Rectal smooth muscle tissue (tissue), 1 donor: ENCODE measurements around the gene COL28A1.

Source experiments
- H3K27ac ChIP-seq: one replicate; pipeline ENCODE4 v1.7.0; 2013; ENCODE audit warnings: low read depth, low read length, inconsistent platforms
- H3K27me3 ChIP-seq: one replicate; pipeline ENCODE4 v1.7.0; 2013; ENCODE audit warnings: low read length; ENCODE audit not compliant: control insufficient read depth, insufficient read depth
- H3K36me3 ChIP-seq: one replicate; pipeline ENCODE4 v1.7.0; 2013; ENCODE audit warnings: low read length; ENCODE audit not compliant: control insufficient read depth, insufficient read depth
- H3K4me1 ChIP-seq: one replicate; pipeline ENCODE4 v1.7.0; 2013; ENCODE audit warnings: low read length; ENCODE audit not compliant: control insufficient read depth, insufficient read depth
- H3K4me3 ChIP-seq: one replicate; pipeline ENCODE4 v1.7.0; 2013; ENCODE audit warnings: low read length
- H3K9ac ChIP-seq: one replicate; pipeline ENCODE4 v1.7.0; 2013; ENCODE audit warnings: low read length

Gene COL28A1

DNA sequence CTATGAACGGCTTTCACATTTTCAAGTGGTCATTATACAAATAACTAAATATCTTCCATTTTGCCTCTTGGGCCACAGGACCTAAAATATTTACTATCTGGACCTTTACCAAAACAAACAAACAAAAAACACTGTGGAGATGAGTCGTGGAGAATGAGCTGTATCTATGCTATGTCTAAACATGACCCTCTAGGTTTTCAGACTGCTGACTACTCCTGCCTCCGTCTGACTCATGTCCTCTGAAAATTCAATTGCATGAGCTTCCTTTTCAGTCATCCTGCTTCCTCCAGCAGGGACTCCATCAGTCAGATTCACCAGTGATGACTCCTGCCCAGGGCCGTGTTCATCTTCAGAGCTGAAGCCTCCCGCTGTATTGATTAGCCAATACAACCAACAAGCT lies 96.8 kb downstream of the COL28A1 start:
- Histone ChIP-seq H3K36me3 (no peaks in the 10 kb centered on the region), H3K9ac (no peak overlapping the region), H3K4me1 (no peaks in the 10 kb centered on the region), H3K27ac (no peak overlapping the region), H3K27me3 (no peaks in the 10 kb centered on the region), H3K4me3 (no peak overlapping the region)

DNA sequence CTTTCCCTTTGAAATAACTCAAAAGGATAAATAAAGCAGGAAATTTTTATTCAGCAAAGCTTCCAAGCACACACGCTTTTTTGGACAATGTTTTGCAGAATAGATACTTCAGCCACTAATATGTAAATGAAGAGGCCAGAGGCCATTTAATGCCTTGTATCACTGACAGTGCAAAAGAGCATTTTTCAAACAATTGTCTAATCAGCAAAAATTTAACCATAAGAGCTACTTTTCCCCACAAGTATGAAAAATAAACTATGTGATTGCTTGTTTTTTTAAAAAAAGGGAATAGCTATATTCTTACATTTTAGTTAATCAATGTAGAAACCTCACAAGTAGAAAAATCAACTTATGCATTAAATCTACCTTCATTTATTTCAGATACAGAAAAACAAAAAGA lies 99.7 kb downstream of the COL28A1 start:
- H3K27ac ChIP-seq = no peak overlapping the region
- no peaks in the 10 kb centered on the region for H3K36me3 ChIP-seq
- no peaks in the 10 kb centered on the region for H3K4me1 ChIP-seq
- no peak overlapping the region for H3K4me3 ChIP-seq
- no peaks in the 10 kb centered on the region for H3K27me3 ChIP-seq
- no peak overlapping the region for H3K9ac ChIP-seq

DNA sequence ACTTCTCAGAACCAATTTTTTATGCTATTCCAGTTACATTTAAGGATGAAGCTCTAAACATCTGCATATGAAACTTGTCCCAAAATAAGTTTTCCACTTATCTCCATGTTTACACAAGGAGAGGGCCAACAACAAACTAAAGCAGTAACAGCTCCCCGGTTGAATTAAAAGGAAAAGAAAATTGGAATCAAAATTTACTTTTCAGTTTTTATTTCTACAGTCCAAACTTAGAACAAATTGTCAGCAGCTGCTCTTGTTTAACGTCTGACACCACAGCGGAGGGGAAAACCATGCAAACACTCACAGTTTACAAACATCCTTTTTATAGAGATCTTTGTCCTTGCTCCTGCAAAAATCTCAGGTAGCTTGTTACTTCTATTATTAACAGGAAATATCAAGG lies 101.3 kb downstream of the COL28A1 start:
- Histone ChIP-seq H3K4me1 (no peaks in the 10 kb centered on the region), H3K27me3 (no peaks in the 10 kb centered on the region), H3K36me3 (no peaks in the 10 kb centered on the region), H3K4me3 (no peak overlapping the region), H3K9ac (no peak overlapping the region), H3K27ac (no peak overlapping the region)

GRCh38 chr7:7433811-7434210 lies 101.9 kb downstream of the COL28A1 start:
- Histone ChIP-seq H3K4me1 (no peaks in the 10 kb centered on the region), H3K9ac (no peak overlapping the region), H3K27ac (no peak overlapping the region), H3K4me3 (no peak overlapping the region), H3K27me3 (no peaks in the 10 kb centered on the region), H3K36me3 (no peaks in the 10 kb centered on the region)

GRCh38 chr7:7432979-7433378 lies 102.7 kb downstream of the COL28A1 start:
- Histone ChIP-seq H3K36me3 (no peaks in the 10 kb centered on the region), H3K27ac (no peak overlapping the region)

DNA sequence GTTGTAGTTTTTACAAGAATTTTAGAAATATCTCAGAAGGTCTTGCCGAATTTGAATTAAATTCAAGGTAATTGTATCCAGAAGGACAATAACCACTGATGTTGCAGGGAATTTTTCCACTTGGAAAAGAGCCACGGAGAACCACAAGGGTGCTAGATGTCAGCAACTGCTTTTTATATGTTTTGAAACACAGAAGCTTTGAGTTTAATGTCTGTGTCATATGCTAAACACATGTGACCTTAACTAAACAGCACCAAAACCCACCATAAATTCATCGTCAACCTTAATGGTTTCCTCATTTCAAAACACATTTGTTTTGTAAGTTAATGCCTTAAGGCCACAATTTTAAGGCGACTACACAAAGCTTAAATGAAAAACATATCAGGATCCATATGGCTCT lies 106.9 kb downstream of the COL28A1 start:
- no peaks in the 10 kb centered on the region for H3K4me1 ChIP-seq
- H3K36me3 ChIP-seq = no peaks in the 10 kb centered on the region
- no peak overlapping the region for H3K9ac ChIP-seq
- H3K27me3 ChIP-seq = no peaks in the 10 kb centered on the region
- H3K4me3 ChIP-seq = no peak overlapping the region
- H3K27ac ChIP-seq = no peak overlapping the region

More at GRCh38 chr7:7432979-7433378, 102.7 kb downstream of the COL28A1 start:
- Histone ChIP-seq H3K9ac (no peak overlapping the region), H3K4me3 (no peak overlapping the region), H3K27me3 (no peaks in the 10 kb centered on the region), H3K4me1 (no peaks in the 10 kb centered on the region)

- Histone ChIP-seq H3K36me3 (no peaks in the 10 kb centered on the region), H3K4me3 (no peak overlapping the region), H3K27ac (peak overlapping the region; percentile 19), H3K27me3 (no peaks in the 10 kb centered on the region), H3K4me1 (no peaks in the 10 kb centered on the region), H3K9ac (no peak overlapping the region)
Observed at GRCh38 chr7:7427363-7427762, 108.3 kb downstream of the COL28A1 start.

DNA sequence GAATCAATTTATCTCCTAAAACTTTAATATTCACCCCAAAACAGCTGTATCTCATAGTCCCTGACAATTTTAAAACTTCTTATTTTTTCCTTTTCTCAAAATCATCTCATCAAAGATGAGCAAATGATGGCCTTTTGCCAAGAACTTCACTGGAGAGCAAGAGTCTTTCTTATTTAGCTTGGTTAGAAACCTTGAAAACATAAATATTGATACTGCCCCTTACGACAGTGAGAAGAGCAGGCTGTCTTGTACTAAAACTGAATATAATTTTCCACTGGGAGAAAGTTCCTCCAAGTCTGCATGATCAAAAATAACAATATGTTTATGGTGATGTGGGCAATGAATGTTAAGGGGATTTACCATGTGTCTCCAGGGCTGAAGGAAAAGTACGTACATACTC lies 109.0 kb downstream of the COL28A1 start:
- Histone ChIP-seq H3K36me3 (no peaks in the 10 kb centered on the region), H3K4me1 (no peaks in the 10 kb centered on the region), H3K9ac (no peak overlapping the region), H3K27me3 (no peaks in the 10 kb centered on the region), H3K4me3 (no peak overlapping the region), H3K27ac (peak overlapping the region; percentile 19)

DNA sequence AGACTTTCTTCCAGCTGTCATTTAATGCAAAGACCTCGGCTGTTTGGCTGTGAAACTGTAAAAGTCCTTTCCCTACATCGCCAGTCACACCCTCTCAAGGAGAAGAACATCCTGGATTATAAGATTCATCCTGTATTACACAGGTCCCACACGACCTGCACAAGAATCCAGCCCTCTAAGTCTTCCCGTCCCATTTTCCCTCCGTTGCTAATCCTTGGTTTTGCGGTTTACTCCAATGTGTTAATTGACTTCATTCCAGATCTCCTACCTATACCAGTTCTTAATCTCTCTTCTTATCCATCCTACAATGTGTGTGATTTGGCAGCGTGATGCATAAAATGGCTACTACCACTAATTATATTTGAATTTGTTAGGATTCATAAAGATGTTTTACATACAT lies 110.4 kb downstream of the COL28A1 start:
- H3K27ac ChIP-seq = no peak overlapping the region
- no peak overlapping the region for H3K4me3 ChIP-seq
- no peaks in the 10 kb centered on the region for H3K36me3 ChIP-seq
- H3K4me1 ChIP-seq = no peaks in the 10 kb centered on the region
- H3K27me3 ChIP-seq = no peaks in the 10 kb centered on the region
- no peak overlapping the region for H3K9ac ChIP-seq

GRCh38 chr7:7424151-7424873 lies 111.4 kb downstream of the COL28A1 start:
- H3K27me3 ChIP-seq = no peaks in the 10 kb centered on the region
- no peaks in the 10 kb centered on the region for H3K36me3 ChIP-seq
- no peak overlapping the region for H3K27ac ChIP-seq
- no peak overlapping the region for H3K9ac ChIP-seq
- H3K4me3 ChIP-seq = peak overlapping the region; percentile 73
- no peaks in the 10 kb centered on the region for H3K4me1 ChIP-seq

GRCh38 chr7:7422641-7423040 lies 113.0 kb downstream of the COL28A1 start:
- no peaks in the 10 kb centered on the region for H3K36me3 ChIP-seq
- no peak overlapping the region for H3K9ac ChIP-seq

DNA sequence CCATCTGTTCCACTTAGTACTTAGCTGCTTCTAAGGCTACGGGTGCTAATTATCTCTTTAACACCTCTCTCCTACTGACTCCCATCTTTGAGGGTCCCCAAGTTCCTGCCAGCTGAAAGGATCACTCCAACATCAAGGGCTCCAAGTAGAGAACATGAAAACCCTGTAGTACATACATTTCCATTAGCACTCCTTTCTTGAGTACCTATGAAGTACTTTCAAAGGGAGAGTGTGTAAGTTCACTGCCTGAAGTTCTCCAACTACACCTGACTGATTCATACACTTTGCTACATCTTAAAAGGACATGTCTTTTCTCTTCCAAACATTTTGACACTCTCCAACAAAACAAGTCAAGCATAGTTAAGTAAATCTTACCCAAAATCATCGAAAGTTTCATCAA lies 113.8 kb downstream of the COL28A1 start:
- no peaks in the 10 kb centered on the region for H3K4me1 ChIP-seq
- H3K27me3 ChIP-seq = no peaks in the 10 kb centered on the region
- no peak overlapping the region for H3K27ac ChIP-seq
- no peak overlapping the region for H3K4me3 ChIP-seq
- H3K9ac ChIP-seq = no peak overlapping the region
- H3K36me3 ChIP-seq = no peaks in the 10 kb centered on the region

More at GRCh38 chr7:7422641-7423040, 113.0 kb downstream of the COL28A1 start:
- no peaks in the 10 kb centered on the region for H3K4me1 ChIP-seq
- no peaks in the 10 kb centered on the region for H3K27me3 ChIP-seq
- H3K27ac ChIP-seq = no peak overlapping the region
- H3K4me3 ChIP-seq = no peak overlapping the region

- no peak overlapping the region for H3K4me3 ChIP-seq
- no peak overlapping the region for H3K27ac ChIP-seq
- no peaks in the 10 kb centered on the region for H3K36me3 ChIP-seq
- no peak overlapping the region for H3K9ac ChIP-seq
- no peaks in the 10 kb centered on the region for H3K27me3 ChIP-seq
- H3K4me1 ChIP-seq = no peaks in the 10 kb centered on the region
Observed at GRCh38 chr7:7418997-7419396, 116.7 kb downstream of the COL28A1 start.
